Progenitor cell of endocrine pancreas (in vitro differentiated cells): ENCODE data around the gene TLK1. TPM values are rescaled to one million over a fixed set of nuclear protein-coding genes. Genes with fewer than 3 reads are reported as not detected.

Experiments
- DNase-seq: peaks from one replicate; pipeline ENCODE4 v3.0.0; 2021; ENCODE audit warnings: low spot score; ENCODE audit not compliant: unreplicated experiment
- H3K27ac Mint-ChIP-seq: 2 replicates; pipeline ENCODE4 v1.8.0; 2021; ENCODE audit warnings: mild to moderate bottlenecking, moderate library complexity, mixed read lengths
- H3K27me3 Mint-ChIP-seq: 2 replicates; pipeline ENCODE4 v1.8.0; 2021; ENCODE audit warnings: mixed read lengths
- H3K36me3 Mint-ChIP-seq: 2 replicates; pipeline ENCODE4 v1.8.0; 2022; ENCODE audit warnings: mixed read lengths; ENCODE audit not compliant: insufficient read depth
- H3K4me1 Mint-ChIP-seq: 2 replicates; pipeline ENCODE4 v1.8.0; 2021; ENCODE audit warnings: low read depth, mixed read lengths
- H3K4me3 Mint-ChIP-seq: 2 replicates; pipeline ENCODE4 v1.8.0; 2021; ENCODE audit warnings: low read depth, mild to moderate bottlenecking, moderate library complexity, mixed read lengths
- H3K9me3 Mint-ChIP-seq: 2 replicates; pipeline ENCODE4 v1.8.0; 2021; ENCODE audit warnings: low read depth, mixed read lengths
- total RNA-seq: library from RNA; stranded (reverse); gene quantifications from 2 replicates; pipeline ENCODE4 v1.2.1, GENCODE V29; 2021
- TF ChIP-seq, protein P1 (sequence below): fragments of 200-600 bp; sonication (generic); IDR thresholded peaks from one replicate; pipeline ENCODE4 v1.5.0; 2021; ENCODE audit warnings: antibody characterized with exemption, mild to moderate bottlenecking; ENCODE audit not compliant: unreplicated experiment

The TLK1 gene
- total RNA-seq, 1 donor from 2014 or later: 75.2 TPM

DNA sequence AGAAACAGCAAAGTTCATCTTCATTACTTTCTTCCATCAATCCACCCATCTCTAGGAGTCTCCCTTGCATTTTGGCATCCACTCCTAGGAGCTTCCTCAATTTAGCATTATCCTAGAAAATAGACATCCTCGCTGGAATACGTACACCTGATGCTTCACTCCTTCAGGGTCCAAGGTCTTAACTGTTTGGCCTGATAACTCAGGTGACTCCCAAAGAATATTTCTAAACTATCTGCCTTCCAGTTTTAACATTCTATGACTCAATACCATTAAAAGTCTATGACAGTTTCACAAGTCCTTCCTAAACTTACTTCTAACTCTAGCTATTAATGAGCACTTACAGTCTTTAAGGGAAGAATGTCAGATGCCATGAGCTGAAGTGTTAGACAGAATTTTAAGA lies 26.5 kb upstream of the TLK1 start:
- peaks cover 2% of the 10 kb centered on the region for H3K4me1 Mint-ChIP-seq
- TF ChIP-seq, protein P1, sequence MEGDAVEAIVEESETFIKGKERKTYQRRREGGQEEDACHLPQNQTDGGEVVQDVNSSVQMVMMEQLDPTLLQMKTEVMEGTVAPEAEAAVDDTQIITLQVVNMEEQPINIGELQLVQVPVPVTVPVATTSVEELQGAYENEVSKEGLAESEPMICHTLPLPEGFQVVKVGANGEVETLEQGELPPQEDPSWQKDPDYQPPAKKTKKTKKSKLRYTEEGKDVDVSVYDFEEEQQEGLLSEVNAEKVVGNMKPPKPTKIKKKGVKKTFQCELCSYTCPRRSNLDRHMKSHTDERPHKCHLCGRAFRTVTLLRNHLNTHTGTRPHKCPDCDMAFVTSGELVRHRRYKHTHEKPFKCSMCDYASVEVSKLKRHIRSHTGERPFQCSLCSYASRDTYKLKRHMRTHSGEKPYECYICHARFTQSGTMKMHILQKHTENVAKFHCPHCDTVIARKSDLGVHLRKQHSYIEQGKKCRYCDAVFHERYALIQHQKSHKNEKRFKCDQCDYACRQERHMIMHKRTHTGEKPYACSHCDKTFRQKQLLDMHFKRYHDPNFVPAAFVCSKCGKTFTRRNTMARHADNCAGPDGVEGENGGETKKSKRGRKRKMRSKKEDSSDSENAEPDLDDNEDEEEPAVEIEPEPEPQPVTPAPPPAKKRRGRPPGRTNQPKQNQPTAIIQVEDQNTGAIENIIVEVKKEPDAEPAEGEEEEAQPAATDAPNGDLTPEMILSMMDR: no peak
- no peaks in the 10 kb centered on the region for H3K27me3 Mint-ChIP-seq
- no peak overlapping the region for H3K27ac Mint-ChIP-seq
- no peaks in the 10 kb centered on the region for H3K36me3 Mint-ChIP-seq
- DNase-seq: no peak
- H3K9me3 Mint-ChIP-seq: no peaks in the 10 kb centered on the region
- H3K4me3 Mint-ChIP-seq: no peak overlapping the region

DNA sequence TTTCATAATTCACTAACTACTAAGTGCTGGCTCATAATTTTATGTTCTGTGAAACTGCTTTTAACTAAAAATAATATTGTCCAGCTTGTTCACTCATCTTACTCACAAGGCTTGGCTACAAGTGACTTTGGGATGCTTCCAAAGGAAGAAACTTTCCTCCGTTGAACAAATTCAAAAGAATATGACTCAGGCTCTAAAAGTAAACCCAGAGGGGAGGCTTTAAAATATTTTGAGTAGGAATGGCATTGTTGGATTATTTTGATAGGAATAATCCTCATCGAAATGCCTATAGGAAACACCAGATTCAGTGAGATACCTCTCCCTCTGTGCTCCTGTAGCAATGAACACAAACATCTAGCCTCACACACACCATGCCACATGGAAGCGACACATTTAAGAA lies 25.2 kb upstream of the TLK1 start:
- H3K4me1 Mint-ChIP-seq: peaks cover 8% of the 10 kb centered on the region
- no peak overlapping the region for H3K27ac Mint-ChIP-seq
- no peaks in the 10 kb centered on the region for H3K27me3 Mint-ChIP-seq

DNA sequence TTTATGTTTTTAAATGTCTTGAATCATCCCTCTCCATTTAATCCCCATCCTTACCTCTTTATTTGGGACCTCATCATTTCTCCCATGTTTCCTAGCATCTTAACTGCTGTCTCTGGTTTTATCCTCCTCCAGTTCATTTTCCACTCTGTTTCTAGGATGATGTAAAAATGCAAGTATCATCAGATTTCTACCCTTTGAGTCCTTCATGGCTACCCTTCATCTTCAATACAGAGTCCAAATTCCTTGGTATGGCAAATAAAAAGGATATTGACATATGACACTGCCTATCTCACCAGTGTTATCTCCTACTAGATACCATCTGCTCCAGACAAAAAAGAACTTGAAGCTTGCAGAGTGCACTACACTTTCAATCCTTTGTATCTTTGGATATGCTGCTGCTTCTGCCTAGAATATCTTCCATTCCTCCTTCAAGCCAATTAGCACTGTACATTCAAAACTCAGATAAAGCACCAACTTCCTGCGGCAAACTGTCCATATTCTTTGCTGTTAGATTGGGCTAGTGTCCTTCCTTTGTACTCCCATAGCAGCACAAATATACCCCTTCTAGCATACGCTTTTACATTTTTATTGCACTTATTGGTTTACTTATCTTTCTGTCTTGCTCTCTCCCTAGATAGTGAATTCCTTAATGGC lies 24.6 kb upstream of the TLK1 start:
- Mint-ChIP-seq H3K27ac (no peak overlapping the region), H3K4me1 (peaks cover 8% of the 10 kb centered on the region), H3K36me3 (no peaks in the 10 kb centered on the region), H3K9me3 (no peaks in the 10 kb centered on the region), H3K27me3 (no peaks in the 10 kb centered on the region), H3K4me3 (no peak overlapping the region)
- TF ChIP-seq, protein P1: no peak
- no peak for DNase-seq

More for the DNA sequence above, 25.2 kb upstream of the TLK1 start:
- no peak overlapping the region for H3K4me3 Mint-ChIP-seq
- TF ChIP-seq, protein P1: no peak
- no peaks in the 10 kb centered on the region for H3K9me3 Mint-ChIP-seq
- no peak for DNase-seq
- H3K36me3 Mint-ChIP-seq: no peaks in the 10 kb centered on the region

DNA sequence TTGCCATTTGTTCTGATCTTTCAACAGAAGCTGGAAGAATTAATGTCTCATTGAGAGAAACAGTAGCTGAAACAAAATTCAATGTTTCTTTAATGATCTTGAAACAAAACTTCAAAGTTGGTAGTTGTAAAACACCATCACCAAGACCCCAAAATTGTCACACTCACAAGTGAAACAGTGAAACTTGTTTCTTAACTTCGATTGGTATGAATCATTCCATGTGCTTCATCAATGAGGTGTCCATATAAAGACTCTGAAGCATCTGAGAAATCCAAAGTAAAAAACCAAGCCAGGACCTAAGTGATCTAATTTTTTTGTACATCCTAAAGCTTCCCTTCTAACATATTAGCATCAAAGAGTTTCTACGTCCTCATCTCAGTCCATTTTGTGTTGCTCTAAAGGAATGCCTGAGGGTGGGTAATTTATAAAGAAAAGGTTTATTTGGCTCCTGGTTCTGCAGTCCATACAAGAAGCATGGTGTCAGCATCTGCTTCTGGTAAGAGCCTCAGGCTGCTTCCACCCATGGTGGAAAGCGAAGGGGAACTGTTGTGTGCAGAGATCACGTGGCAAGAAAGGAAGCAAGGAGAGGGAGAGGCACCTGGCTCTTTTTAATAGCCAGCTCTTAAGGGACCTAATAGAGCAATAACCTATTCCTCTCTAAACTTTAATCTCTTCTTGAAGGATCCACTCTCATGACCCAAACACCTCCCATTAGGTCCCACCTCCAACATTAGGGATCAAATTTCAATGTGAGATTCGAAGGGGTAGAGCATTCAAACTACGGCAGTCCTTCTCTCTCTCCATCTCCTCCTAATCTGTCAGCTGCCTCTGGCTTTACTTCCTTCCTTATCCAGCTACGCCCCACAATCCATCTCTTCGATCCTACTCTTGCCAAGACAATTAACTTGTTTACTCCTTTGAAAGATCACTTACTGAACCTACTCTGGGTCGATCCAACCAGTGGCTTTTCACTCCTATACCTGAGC lies 20.7 kb upstream of the TLK1 start:
- Mint-ChIP-seq H3K27me3 (no peaks in the 10 kb centered on the region), H3K4me1 (peaks cover 8% of the 10 kb centered on the region), H3K27ac (no peak overlapping the region), H3K36me3 (no peaks in the 10 kb centered on the region), H3K4me3 (peak overlapping the region; percentile 29), H3K9me3 (no peaks in the 10 kb centered on the region)
- no peak for DNase-seq
- TF ChIP-seq, protein P1: no peak

DNA sequence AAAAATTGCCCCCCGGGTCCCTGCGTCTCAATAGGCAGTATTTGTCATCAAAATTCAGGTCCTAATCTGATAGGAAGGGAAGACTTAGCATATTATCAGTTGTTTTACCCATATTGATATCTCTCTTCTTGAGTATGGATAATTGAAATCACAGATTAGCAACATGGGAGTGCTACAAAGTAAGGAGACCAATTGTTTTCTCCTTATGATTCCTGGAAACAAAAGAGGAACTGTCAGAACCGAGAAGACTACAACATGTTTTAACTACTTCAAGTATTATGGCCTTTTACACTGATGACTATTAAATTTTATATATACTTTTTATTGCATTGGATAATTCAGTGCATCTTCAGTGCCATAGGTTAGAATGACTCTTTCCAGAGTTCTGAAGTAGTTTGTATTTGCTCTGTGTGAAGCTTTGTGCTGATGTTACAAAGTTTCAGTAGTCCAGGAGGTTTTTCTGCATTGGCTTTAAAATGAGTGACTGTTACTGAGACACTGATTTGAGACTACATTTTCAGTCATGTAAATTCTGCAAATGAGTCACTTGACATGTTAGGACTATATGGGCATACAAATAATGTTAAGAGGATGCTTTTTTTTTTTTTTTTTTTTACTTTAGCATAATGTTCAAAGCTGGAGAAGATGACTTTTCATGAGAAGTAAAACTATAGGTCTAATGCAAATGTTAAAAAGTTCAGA lies 19.7 kb upstream of the TLK1 start:
- TF ChIP-seq, protein P1: no peak
- Mint-ChIP-seq H3K4me1 (peaks cover 7% of the 10 kb centered on the region), H3K36me3 (no peaks in the 10 kb centered on the region), H3K9me3 (no peaks in the 10 kb centered on the region), H3K4me3 (no peak overlapping the region), H3K27ac (no peak overlapping the region), H3K27me3 (no peaks in the 10 kb centered on the region)
- DNase-seq: no peak
